A673 (cell line): Measurements from ENCODE around the gene SIRT6. TPM values are rescaled to one million over a fixed set of nuclear protein-coding genes. Genes with fewer than 3 reads are reported as not detected.

Source experiments
- BruUV-seq: library from RNA; stranded (reverse); fragments of 400-500 nt; replicated peaks from 2 replicates; lab custom pipeline; 2021; lab: Mats Ljungman, UMichigan
- CTCF ChIA-PET: fragments of 300-600 bp; sonication (Branson Sonifier 250); formaldehyde crosslinking; loops from one replicate; lab custom pipeline; 2022; ENCODE audit warnings: antibody characterized with exemption; lab: Charles Lee
- POLR2A ChIA-PET: fragments of 300-600 bp; sonication (Branson Sonifier 250); formaldehyde crosslinking; loops from one replicate; lab custom pipeline; 2022; ENCODE audit warnings: antibody characterized with exemption; ENCODE audit not compliant: low non-redundant PET; lab: Charles Lee
- DNase-seq: peaks from one replicate; pipeline ENCODE4 v3.0.0-alpha.2; 2015; ENCODE audit warnings: low spot score
- H3K27ac ChIP-seq: fragments of 200-600 bp; sonication (generic); 2 replicates; pipeline ENCODE4 v1.5.1; 2016; ENCODE audit warnings: mixed run types, low read depth, mild to moderate bottlenecking, mixed read lengths, antibody characterized with exemption, low read length; ENCODE audit not compliant: poor library complexity, severe bottlenecking
- H3K27me3 ChIP-seq: fragments of 200-600 bp; sonication (generic); replicated peaks from 2 replicates; pipeline ENCODE4 v1.6.1; 2017; ENCODE audit warnings: mixed run types, low read depth, mild to moderate bottlenecking, mixed read lengths, antibody characterized with exemption, low read length; ENCODE audit not compliant: insufficient read depth, poor library complexity
- H3K36me3 ChIP-seq: fragments of 200-600 bp; sonication (generic); 2 replicates; pipeline ENCODE4 v1.6.1; 2016; ENCODE audit warnings: mixed run types, mild to moderate bottlenecking, mixed read lengths, antibody characterized with exemption, low read length; ENCODE audit not compliant: insufficient read depth, poor library complexity, severe bottlenecking
- H3K4me1 ChIP-seq: fragments of 200-600 bp; sonication (generic); 2 replicates; pipeline ENCODE4 v1.6.1; 2017; ENCODE audit warnings: mixed run types, mild to moderate bottlenecking, mixed read lengths, antibody characterized with exemption, low read length; ENCODE audit not compliant: insufficient read depth, poor library complexity, severe bottlenecking
- H3K4me3 ChIP-seq: fragments of 200-600 bp; sonication (generic); 2 replicates; pipeline ENCODE4 v1.5.1; 2016; ENCODE audit warnings: low read depth, mixed run types, mild to moderate bottlenecking, mixed read lengths, low read length; ENCODE audit not compliant: poor library complexity, severe bottlenecking
- H3K9me3 ChIP-seq: fragments of 200-600 bp; sonication (generic); 2 replicates; pipeline ENCODE4 v1.6.1; 2016; ENCODE audit warnings: mixed run types, low read depth, mild to moderate bottlenecking, mixed read lengths, antibody characterized with exemption, low read length; ENCODE audit not compliant: poor library complexity, severe bottlenecking
- EZH2 ChIP-seq: fragments of 200-600 bp; sonication (generic); IDR thresholded peaks from 2 replicates; pipeline ENCODE4 v1.6.1; 2017; ENCODE audit warnings: borderline replicate concordance, low read depth, mild to moderate bottlenecking, mixed read lengths, antibody characterized with exemption, low read length; ENCODE audit not compliant: poor library complexity, severe bottlenecking
- intact Hi-C: fragments of 100-400 bp; cut with micrococcal nuclease; formaldehyde crosslinking; loops from one replicate; pipeline ENCODE4 v1.10.0; 2022; ENCODE audit not compliant: unreplicated experiment
- total RNA-seq: library from RNA; stranded (reverse); gene quantifications from 2 replicates; pipeline ENCODE4 v1.2.3, GENCODE V29; 2021
- TF ChIP-seq, protein P1 (sequence below): fragments of 300-800, 200-600 bp; sonication (generic); conservative IDR thresholded peaks from 2 replicates; pipeline ENCODE4 v1.5.1; 2017; ENCODE audit warnings: low read depth, mild to moderate bottlenecking, antibody characterized with exemption, low read length, moderate library complexity, mixed read lengths

The SIRT6 gene
- total RNA-seq, 1 experiment from 2014 or later = 36.3 TPM

DNA sequence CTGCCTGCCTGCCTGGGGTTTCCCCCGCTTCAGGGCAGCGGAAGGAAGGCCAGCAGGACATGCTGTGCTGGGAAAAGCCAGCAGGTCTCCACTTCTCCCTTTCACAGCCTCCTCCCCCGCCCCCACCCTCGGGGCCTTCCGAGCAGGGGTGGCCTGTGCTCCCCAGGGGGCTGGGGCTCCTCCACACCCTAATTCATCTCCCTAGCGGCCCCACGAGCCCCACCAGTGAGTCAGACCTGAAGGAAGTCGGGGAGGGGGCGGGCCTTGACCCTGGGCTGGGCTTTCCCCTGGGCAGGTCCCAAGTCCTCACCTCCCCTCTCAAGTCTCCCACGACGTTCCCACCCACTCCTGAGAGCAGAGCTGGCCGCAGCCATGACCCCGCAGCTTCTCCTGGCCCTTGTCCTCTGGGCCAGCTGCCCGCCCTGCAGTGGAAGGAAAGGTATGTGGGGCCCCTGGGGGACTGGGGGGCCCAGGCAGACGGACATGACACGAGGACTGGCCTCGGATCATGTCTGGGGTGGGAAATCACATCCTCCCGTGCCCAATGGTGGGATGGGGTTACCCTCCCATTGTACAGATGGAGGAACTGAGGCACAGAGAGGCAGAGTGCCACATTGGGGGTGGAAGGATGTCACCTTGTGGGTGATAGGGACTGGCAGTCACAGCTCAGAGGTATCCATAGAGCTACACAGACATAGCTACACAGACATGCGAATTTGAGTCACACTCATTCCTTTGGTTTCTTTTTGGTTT, 47.0 kb upstream of the SIRT6 start, which contains the start of gene EBI3:
Gene EBI3 (plus strand): TSS at position 345 of the 753 bp plus-strand sequence. CDS start 28 bp downstream, at position 373.
- no TSS peak for BruUV-seq
- Histone ChIP-seq H3K27ac (no peak within 1 kb of the TSS), H3K9me3 (no peaks in the 10 kb centered on the region), H3K36me3 (no peaks in the 10 kb centered on the region), H3K4me1 (peaks cover 7% of the 10 kb centered on the region), H3K4me3 (no peak within 1 kb of the TSS), H3K27me3 (no peaks in the 10 kb centered on the region)
- ChIA-PET POLR2A (no interaction called here), CTCF (no interaction called here)
- TF ChIP-seq, protein P1, sequence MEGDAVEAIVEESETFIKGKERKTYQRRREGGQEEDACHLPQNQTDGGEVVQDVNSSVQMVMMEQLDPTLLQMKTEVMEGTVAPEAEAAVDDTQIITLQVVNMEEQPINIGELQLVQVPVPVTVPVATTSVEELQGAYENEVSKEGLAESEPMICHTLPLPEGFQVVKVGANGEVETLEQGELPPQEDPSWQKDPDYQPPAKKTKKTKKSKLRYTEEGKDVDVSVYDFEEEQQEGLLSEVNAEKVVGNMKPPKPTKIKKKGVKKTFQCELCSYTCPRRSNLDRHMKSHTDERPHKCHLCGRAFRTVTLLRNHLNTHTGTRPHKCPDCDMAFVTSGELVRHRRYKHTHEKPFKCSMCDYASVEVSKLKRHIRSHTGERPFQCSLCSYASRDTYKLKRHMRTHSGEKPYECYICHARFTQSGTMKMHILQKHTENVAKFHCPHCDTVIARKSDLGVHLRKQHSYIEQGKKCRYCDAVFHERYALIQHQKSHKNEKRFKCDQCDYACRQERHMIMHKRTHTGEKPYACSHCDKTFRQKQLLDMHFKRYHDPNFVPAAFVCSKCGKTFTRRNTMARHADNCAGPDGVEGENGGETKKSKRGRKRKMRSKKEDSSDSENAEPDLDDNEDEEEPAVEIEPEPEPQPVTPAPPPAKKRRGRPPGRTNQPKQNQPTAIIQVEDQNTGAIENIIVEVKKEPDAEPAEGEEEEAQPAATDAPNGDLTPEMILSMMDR = no peak
- no peak for TF ChIP-seq EZH2
- intact Hi-C loops = no loop called here
- DNase-seq = peak; percentile 64

DNA sequence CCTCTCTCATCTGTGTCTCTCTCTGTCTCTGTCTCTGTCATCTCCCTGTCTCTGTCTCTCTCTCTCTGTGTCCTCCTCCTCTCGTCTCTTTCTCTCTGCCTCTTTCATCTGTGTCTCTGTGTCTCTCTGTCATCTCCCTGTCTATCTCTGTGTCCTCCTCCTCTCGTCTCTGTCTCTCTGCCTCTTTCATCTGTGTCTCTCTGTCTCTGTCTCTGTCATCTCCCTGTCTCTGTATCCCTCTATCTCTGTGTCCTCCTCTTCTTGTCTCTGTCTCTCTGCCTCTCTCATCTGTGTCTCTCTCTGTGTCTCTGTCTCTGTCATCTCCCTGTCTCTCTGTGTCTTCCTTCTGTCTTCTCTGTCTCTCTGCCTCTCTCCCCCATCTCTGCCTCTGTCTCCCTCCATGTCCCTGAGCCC, 46.4 kb upstream of the SIRT6 start:
- ChIA-PET CTCF (no interaction called here), POLR2A (no interaction called here)
- no peaks in the 10 kb centered on the region for H3K27me3 ChIP-seq
- H3K36me3 ChIP-seq = no peaks in the 10 kb centered on the region
- BruUV-seq = no TSS peak
- DNase-seq = no peak
- H3K4me1 ChIP-seq = peaks cover 7% of the 10 kb centered on the region
- no peak overlapping the region for H3K27ac ChIP-seq
- no peaks in the 10 kb centered on the region for H3K9me3 ChIP-seq
- TF ChIP-seq, protein P1 = no peak
- no peak for TF ChIP-seq EZH2
- intact Hi-C loops = no loop called here
- H3K4me3 ChIP-seq = no peak overlapping the region

DNA sequence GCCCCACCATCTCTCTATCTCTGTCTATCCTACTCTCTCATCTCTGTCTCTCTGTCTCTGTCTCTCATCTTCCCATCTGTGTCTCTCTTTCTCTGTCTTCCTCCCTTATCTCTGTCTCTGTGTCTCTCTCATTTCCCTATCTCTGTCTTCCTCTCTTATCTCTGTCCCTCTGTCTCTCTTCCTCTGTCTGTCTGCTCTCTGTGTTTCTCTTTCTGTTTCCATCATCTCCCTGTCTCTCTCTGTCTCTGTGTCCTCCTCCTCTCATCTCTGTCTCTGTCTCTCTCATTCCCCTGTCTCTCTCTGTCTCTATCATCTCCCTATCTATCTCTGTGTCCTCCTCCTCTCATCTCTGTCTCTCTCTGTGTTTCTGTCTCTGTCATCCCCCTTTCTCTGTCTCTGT, 45.4 kb upstream of the SIRT6 start:
- POLR2A ChIA-PET = no interaction called here
- Histone ChIP-seq H3K27ac (no peak overlapping the region), H3K36me3 (no peaks in the 10 kb centered on the region), H3K9me3 (no peaks in the 10 kb centered on the region), H3K27me3 (no peaks in the 10 kb centered on the region), H3K4me3 (no peak overlapping the region), H3K4me1 (peaks cover 7% of the 10 kb centered on the region)
- DNase-seq = no peak
- CTCF ChIA-PET = no interaction called here
- BruUV-seq = no TSS peak
- intact Hi-C loops = no loop called here
- TF ChIP-seq, protein P1 = no peak
- no peak for TF ChIP-seq EZH2
